22Rv1 (cell line): ENCODE measurements around the gene SANBR.
"Not testable (repeated sequence)": the region's sequence is repeated elsewhere in the genome, so short reads cannot be mapped to it uniquely, and the experiment has no call there.

Source experiments
- CTCF ChIP-seq: fragments of 450-650 bp; IDR thresholded peaks from 2 replicates; pipeline ENCODE4 v1.5.1; 2017; ENCODE audit warnings: mild to moderate bottlenecking
- ZFX ChIP-seq: fragments of 450-650 bp; IDR thresholded peaks from 2 replicates; pipeline ENCODE4 v1.6.1; 2017; ENCODE audit warnings: antibody characterized with exemption, borderline replicate concordance

GRCh38 chr2:61036643-61037042 is 29.0 kb upstream of the SANBR start:
- not testable (repeated sequence) for TF ChIP-seq ZFX, CTCF
